Fibroblast of lung (primary cell): ENCODE measurements around the gene TACC2. TPM values are rescaled to one million over a fixed set of nuclear protein-coding genes. Genes with fewer than 3 reads are reported as not detected.

Experiments
- DNase-seq, 2 donors: peaks; one replicate each; pipeline versions ENCODE4 v3.0.0 to v3.0.0-alpha.2; 2010; ENCODE audit warnings: low read depth in 2 of 2
- H2AFZ ChIP-seq: 2 replicates; pipeline ENCODE4 v1.5.1; 2012; ENCODE audit warnings: low read length, control low read depth, inconsistent platforms
- H3K27ac ChIP-seq: 2 replicates; pipeline ENCODE4 v1.5.1; 2011; ENCODE audit warnings: low read length, control low read depth; ENCODE audit not compliant: insufficient read depth
- H3K27me3 ChIP-seq: 2 replicates; pipeline ENCODE4 v1.5.1; 2011; ENCODE audit warnings: mild to moderate bottlenecking, low read length; ENCODE audit not compliant: control insufficient read depth, insufficient read depth
- H3K36me3 ChIP-seq: 2 replicates; pipeline ENCODE4 v1.5.1; 2011; ENCODE audit warnings: low read length; ENCODE audit not compliant: control insufficient read depth, insufficient read depth
- H3K4me1 ChIP-seq: 2 replicates; pipeline ENCODE4 v1.5.1; 2011; ENCODE audit warnings: low read length; ENCODE audit not compliant: control insufficient read depth, insufficient read depth; ENCODE audit errors: extremely low read depth
- H3K4me2 ChIP-seq: 2 replicates; pipeline ENCODE4 v1.5.1; 2011; ENCODE audit warnings: low read length, control low read depth; ENCODE audit not compliant: insufficient read depth; ENCODE audit errors: extremely low read depth
- H3K4me3 ChIP-seq, 4 experiments: fragments of 200-600 bp in 1 of 4; sonication (generic) in 1 of 4; replicated peaks in 1 of 4; 2 replicates each; pipeline ENCODE4 v1.5.1; 2011 to 2016; ENCODE audit warnings: low read length in 4 of 4, low read depth in 3 of 4, mild to moderate bottlenecking in 3 of 4, control low read depth in 2 of 4, inconsistent platforms in 1 of 4, mixed read lengths in 1 of 4; ENCODE audit not compliant: insufficient read depth in 1 of 4; ENCODE audit errors: control extremely low read depth in 1 of 4
- H3K79me2 ChIP-seq: 2 replicates; pipeline ENCODE4 v1.5.1; 2012; ENCODE audit warnings: mild to moderate bottlenecking, low read length, inconsistent platforms; ENCODE audit not compliant: control insufficient read depth, insufficient read depth
- H3K9ac ChIP-seq: 2 replicates; pipeline ENCODE4 v1.5.1; 2011; ENCODE audit warnings: mild to moderate bottlenecking, low read length, control low read depth; ENCODE audit not compliant: insufficient read depth
- H3K9me3 ChIP-seq: 2 replicates; pipeline ENCODE4 v1.5.1; 2012; ENCODE audit warnings: low read depth, low read length; ENCODE audit not compliant: control insufficient read depth, insufficient read depth
- H4K20me1 ChIP-seq: 2 replicates; pipeline ENCODE4 v1.5.1; 2011; ENCODE audit warnings: low read length; ENCODE audit not compliant: control insufficient read depth, insufficient read depth; ENCODE audit errors: extremely low read depth
- EZH2 ChIP-seq: IDR thresholded peaks from 2 replicates; pipeline ENCODE4 v1.5.1; 2012; ENCODE audit warnings: low read length, control low read depth, mild to moderate bottlenecking; ENCODE audit errors: missing control alignments
- polyA plus RNA-seq, 2 donors: library from polyadenylated mRNA; depleted of rRNA in 1 of 2; stranded (reverse) in 1 of 2; unstranded in 1 of 2; fragments of >200 nt; gene quantifications; 2 replicates each; pipeline ENCODE4 v1.2.1, GENCODE V29; 2011 to 2012; ENCODE audit warnings: missing spikeins in 1 of 2
- total RNA-seq: library from RNA; depleted of rRNA; stranded (reverse); fragments of >200 nt; gene quantifications from 2 replicates; pipeline ENCODE4 v1.2.1, GENCODE V29; 2014
- TF ChIP-seq, protein P1 (sequence below), 2 donors: IDR thresholded peaks in 1 of 2; conservative IDR thresholded peaks in 1 of 2; 1 replicate in 1 of 2; 2 replicates in 1 of 2; pipeline ENCODE4 v1.5.1; 2011 to 2012; ENCODE audit warnings: low read length in 2 of 2, control low read depth in 1 of 2, inconsistent platforms in 1 of 2, low read depth in 1 of 2, mild to moderate bottlenecking in 1 of 2

TACC2 gene
- total and polyA plus RNA-seq, 2 donors (not counting 1 experiment from before 2014, with no cell fraction given), result 7.6 to 13.0 TPM

DNA sequence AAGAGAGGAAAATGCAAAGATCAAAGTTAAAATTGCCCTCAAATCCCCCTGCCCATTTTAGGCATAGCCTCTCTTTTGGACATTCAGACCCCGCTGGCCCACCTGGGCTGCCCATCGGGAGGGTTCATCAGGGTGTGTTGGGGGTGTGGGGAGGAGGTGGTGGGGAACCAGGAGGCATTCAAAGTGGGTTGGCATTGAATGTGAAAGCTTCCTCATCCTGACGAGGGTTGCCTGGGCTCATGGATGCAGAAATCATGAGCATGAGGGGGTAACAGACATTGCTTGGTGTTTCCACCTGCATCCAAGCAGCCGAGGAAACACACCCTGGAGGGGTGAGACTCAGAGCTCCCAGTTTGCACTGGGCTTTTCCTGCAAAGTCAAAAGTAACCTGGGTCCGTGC, 302.8 kb downstream of the TACC2 start:
- Histone ChIP-seq H3K36me3 (no peaks in the 10 kb centered on the region), H3K9me3 (no peaks in the 10 kb centered on the region), H4K20me1 (no peaks in the 10 kb centered on the region), H3K4me1 (peaks cover 5% of the 10 kb centered on the region), H3K27ac (no peak overlapping the region), H3K4me3 (no peak overlapping the region), H3K27me3 (peaks cover 2% of the 10 kb centered on the region), H3K79me2 (no peaks in the 10 kb centered on the region), H2AFZ (no peak overlapping the region), H3K4me2 (no peak overlapping the region), H3K9ac (no peak overlapping the region)
- TF ChIP-seq EZH2, result no peak
- TF ChIP-seq, protein P1, sequence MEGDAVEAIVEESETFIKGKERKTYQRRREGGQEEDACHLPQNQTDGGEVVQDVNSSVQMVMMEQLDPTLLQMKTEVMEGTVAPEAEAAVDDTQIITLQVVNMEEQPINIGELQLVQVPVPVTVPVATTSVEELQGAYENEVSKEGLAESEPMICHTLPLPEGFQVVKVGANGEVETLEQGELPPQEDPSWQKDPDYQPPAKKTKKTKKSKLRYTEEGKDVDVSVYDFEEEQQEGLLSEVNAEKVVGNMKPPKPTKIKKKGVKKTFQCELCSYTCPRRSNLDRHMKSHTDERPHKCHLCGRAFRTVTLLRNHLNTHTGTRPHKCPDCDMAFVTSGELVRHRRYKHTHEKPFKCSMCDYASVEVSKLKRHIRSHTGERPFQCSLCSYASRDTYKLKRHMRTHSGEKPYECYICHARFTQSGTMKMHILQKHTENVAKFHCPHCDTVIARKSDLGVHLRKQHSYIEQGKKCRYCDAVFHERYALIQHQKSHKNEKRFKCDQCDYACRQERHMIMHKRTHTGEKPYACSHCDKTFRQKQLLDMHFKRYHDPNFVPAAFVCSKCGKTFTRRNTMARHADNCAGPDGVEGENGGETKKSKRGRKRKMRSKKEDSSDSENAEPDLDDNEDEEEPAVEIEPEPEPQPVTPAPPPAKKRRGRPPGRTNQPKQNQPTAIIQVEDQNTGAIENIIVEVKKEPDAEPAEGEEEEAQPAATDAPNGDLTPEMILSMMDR (conservative IDR thresholded peaks at IDR 0.05 in 1 of 2, IDR thresholded peaks at IDR 0.05 in 1 of 2; ENCODE audit: low read depth in 1 of 2, low read length in 2 of 2), result no peak
- no peak for DNase-seq

DNA sequence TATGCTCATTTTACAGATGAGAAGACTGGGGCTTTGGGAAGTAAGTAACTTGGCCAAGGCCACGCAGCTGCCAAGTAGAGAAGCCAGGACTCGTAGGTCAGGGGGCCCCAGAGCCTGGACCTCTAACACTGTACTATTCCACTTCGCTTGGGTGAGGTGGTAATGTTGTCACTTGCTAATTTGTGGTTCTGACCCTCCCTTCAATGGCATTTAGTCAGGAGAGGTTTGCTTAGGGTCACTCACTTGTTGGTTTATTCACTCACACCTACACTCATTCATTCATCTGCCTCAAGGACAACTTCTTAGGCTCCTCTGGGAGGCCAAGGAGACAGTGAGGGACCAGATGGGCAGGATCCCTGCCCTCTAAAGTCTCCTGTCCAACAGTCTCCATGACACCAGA, 303.4 kb downstream of the TACC2 start:
- Histone ChIP-seq H3K4me3 (no peak overlapping the region), H2AFZ (no peak overlapping the region), H3K27ac (no peak overlapping the region), H3K4me2 (no peak overlapping the region), H3K79me2 (no peaks in the 10 kb centered on the region), H3K9ac (no peak overlapping the region), H3K27me3 (peaks cover 2% of the 10 kb centered on the region), H4K20me1 (no peaks in the 10 kb centered on the region), H3K36me3 (no peaks in the 10 kb centered on the region), H3K4me1 (peaks cover under 1% of the 10 kb centered on the region), H3K9me3 (no peaks in the 10 kb centered on the region)
- DNase-seq, result no peak
- TF ChIP-seq, protein P1 (conservative IDR thresholded peaks at IDR 0.05 in 1 of 2, IDR thresholded peaks at IDR 0.05 in 1 of 2; ENCODE audit: low read depth in 1 of 2, low read length in 2 of 2), result no peak
- no peak for TF ChIP-seq EZH2

DNA sequence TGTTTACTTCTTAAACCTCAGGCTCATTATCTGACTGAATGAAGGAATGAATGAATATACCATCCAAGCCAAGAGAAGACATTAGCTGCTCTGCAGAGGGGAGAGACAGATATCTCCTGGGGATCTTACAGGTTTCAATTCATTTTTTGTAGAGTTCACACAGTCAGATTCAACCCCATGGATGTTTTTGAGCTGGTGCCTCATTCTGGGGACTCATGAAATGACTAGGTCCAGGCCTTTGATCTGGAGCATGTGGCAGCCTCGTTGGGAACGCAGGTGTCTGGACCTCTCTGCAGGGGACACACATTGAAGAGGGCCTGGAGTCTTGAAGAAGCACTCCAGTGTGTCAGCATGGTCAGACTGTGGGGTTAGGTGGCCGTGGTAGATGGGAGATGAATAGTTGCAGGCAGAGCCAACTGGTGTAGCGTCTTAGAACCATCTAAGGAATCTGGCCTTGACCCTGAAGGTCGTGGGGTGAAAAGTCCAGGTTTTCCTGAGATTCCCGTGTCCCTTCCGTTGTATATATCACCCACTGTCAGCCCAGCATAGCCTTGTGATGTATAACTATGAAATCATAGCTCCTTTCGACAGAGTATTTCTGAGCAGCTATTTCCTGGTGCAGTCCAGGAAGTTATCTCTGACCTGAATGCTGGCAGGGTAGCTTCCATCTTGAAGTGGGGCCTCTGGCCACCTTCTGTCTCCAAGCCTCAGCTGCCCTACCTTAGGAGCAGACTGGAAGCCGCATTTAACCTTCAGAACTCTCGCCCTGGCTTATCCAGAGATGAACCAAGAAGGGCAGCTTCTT, 304.4 kb downstream of the TACC2 start:
- H3K27ac ChIP-seq, result no peak overlapping the region
- no peak for DNase-seq
- H2AFZ ChIP-seq, result no peak overlapping the region
- H3K36me3 ChIP-seq, result no peaks in the 10 kb centered on the region
- no peak overlapping the region for H3K4me2 ChIP-seq
- H3K4me1 ChIP-seq, result no peaks in the 10 kb centered on the region
- no peak for TF ChIP-seq EZH2
- TF ChIP-seq, protein P1 (conservative IDR thresholded peaks at IDR 0.05 in 1 of 2, IDR thresholded peaks at IDR 0.05 in 1 of 2; ENCODE audit: low read depth in 1 of 2, low read length in 2 of 2), result no peak
- H4K20me1 ChIP-seq, result no peaks in the 10 kb centered on the region
- no peaks in the 10 kb centered on the region for H3K79me2 ChIP-seq
- no peak overlapping the region for H3K4me3 ChIP-seq
- H3K9ac ChIP-seq, result no peak overlapping the region
- peaks cover 2% of the 10 kb centered on the region for H3K27me3 ChIP-seq
- H3K9me3 ChIP-seq, result no peaks in the 10 kb centered on the region
